Measurements from ENCODE around the gene CTIF. TPM values are rescaled to one million over a fixed set of nuclear protein-coding genes. Genes with fewer than 3 reads are reported as not detected.

CTIF gene
- total RNA-seq, 1 donor from 2014 or later, result 54.8 TPM

GRCh38 chr18:48567388-48567787 is 28.6 kb downstream of the CTIF start:
- intact Hi-C loops (cut with DNase I), result no loop called here
- no peak overlapping the region for H3K4me3 ChIP-seq

GRCh38 chr18:48569139-48569914 is 30.5 kb downstream of the CTIF start:
- Histone ChIP-seq H3K36me3 (no peaks in the 10 kb centered on the region), H3K4me1 (no peaks in the 10 kb centered on the region), H3K9me3 (no peaks in the 10 kb centered on the region), H3K27ac (no peak overlapping the region), H3K4me3 (no peak overlapping the region), H3K27me3 (ENCODE audit: low read depth) (no peaks in the 10 kb centered on the region)
- no peak for TF ChIP-seq CTCF (IDR thresholded peaks at IDR 0.05)
- intact Hi-C loops (cut with DNase I), result no loop called here
- no peak for DNase-seq
- ATAC-seq, result no peak

More at GRCh38 chr18:48567388-48567787, 28.6 kb downstream of the CTIF start:
- no peak for TF ChIP-seq CTCF (IDR thresholded peaks at IDR 0.05)
- ATAC-seq (no peak), DNase-seq (no peak)
- H3K4me1 ChIP-seq, result peaks cover 18% of the 10 kb centered on the region
- H3K36me3 ChIP-seq, result no peaks in the 10 kb centered on the region
- H3K27me3 ChIP-seq (ENCODE audit: low read depth), result no peaks in the 10 kb centered on the region
- no peak overlapping the region for H3K27ac ChIP-seq
- no peaks in the 10 kb centered on the region for H3K9me3 ChIP-seq

GRCh38 chr18:48569915-48570264 is 31.1 kb downstream of the CTIF start:
- intact Hi-C loops (cut with DNase I), result no loop called here
- no peak for DNase-seq
- Histone ChIP-seq H3K4me1 (no peaks in the 10 kb centered on the region), H3K27ac (no peak overlapping the region), H3K4me3 (no peak overlapping the region), H3K27me3 (ENCODE audit: low read depth) (no peaks in the 10 kb centered on the region), H3K36me3 (no peaks in the 10 kb centered on the region), H3K9me3 (no peaks in the 10 kb centered on the region)
- no peak for TF ChIP-seq CTCF (IDR thresholded peaks at IDR 0.05)
- ATAC-seq, result no peak

GRCh38 chr18:48570313-48570712 is 31.5 kb downstream of the CTIF start:
- Histone ChIP-seq H3K27me3 (ENCODE audit: low read depth) (no peaks in the 10 kb centered on the region), H3K36me3 (no peaks in the 10 kb centered on the region), H3K4me1 (no peaks in the 10 kb centered on the region), H3K9me3 (no peaks in the 10 kb centered on the region), H3K27ac (no peak overlapping the region), H3K4me3 (no peak overlapping the region)
- no peak for TF ChIP-seq CTCF (IDR thresholded peaks at IDR 0.05)
- ATAC-seq (no peak), DNase-seq (no peak)
- intact Hi-C loops (cut with DNase I), result no loop called here

- H3K27ac ChIP-seq, result no peak overlapping the region
- no peak overlapping the region for H3K4me3 ChIP-seq
- intact Hi-C loops (cut with DNase I), result no loop called here
- H3K4me1 ChIP-seq, result no peaks in the 10 kb centered on the region
- no peaks in the 10 kb centered on the region for H3K27me3 ChIP-seq (ENCODE audit: low read depth)
- no peaks in the 10 kb centered on the region for H3K36me3 ChIP-seq
- TF ChIP-seq CTCF (IDR thresholded peaks at IDR 0.05), result no peak
- no peak for DNase-seq
- ATAC-seq, result no peak
- no peaks in the 10 kb centered on the region for H3K9me3 ChIP-seq
Measured at GRCh38 chr18:48571639-48572384, 33.0 kb downstream of the CTIF start.
